K562 (cell line): ENCODE results near the gene ESD. TPM values are rescaled to one million over a fixed set of nuclear protein-coding genes. Genes with fewer than 3 reads are reported as not detected.

Source experiments
- BRCA1 ChIP-seq, 2 experiments: fragments of 450-650 bp in 1 of 2; sonication (generic) in 1 of 2; formaldehyde crosslinking in 1 of 2; IDR thresholded peaks; 2 replicates each; pipeline versions ENCODE4 v1.5.0 to v1.6.1; 2017 to 2020; ENCODE audit warnings: mild to moderate bottlenecking in 1 of 2, missing genetic modification reagents in 1 of 2
- C11orf30 ChIP-seq: fragments of 450-650 bp; IDR thresholded peaks from 2 replicates; pipeline ENCODE4 v1.6.1; 2016; ENCODE audit warnings: low read depth, mild to moderate bottlenecking
- CEBPB ChIP-seq: fragments of 450-650 bp; IDR thresholded peaks from 2 replicates; pipeline ENCODE4 v1.6.1; 2016; ENCODE audit warnings: missing genetic modification characterization, missing compliant biosample characterization
- CHD2 ChIP-seq: IDR thresholded peaks from 2 replicates; pipeline ENCODE4 v1.6.1; 2011; ENCODE audit warnings: low read depth, low read length
- DLX4 ChIP-seq: fragments of 250-450 bp; sonication (Bioruptor Pico); IDR thresholded peaks from 2 replicates; pipeline ENCODE4 v1.6.1; 2021; ENCODE audit warnings: mild to moderate bottlenecking
- FOS ChIP-seq: IDR thresholded peaks from 3 replicates; pipeline ENCODE4 v1.6.1; 2011; ENCODE audit not compliant: insufficient read length; ENCODE audit errors: extremely low read depth
- GTF2B ChIP-seq: IDR thresholded peaks from 2 replicates; pipeline ENCODE4 v1.6.1; 2011; ENCODE audit not compliant: insufficient read length; ENCODE audit errors: extremely low read depth
- HDGF ChIP-seq: fragments of 450-650 bp; IDR thresholded peaks from 2 replicates; pipeline ENCODE4 v1.6.1; 2016
- HINFP ChIP-seq: fragments of 450-650 bp; conservative IDR thresholded peaks from 2 replicates; pipeline ENCODE4 v1.6.1; 2016; ENCODE audit warnings: missing genetic modification characterization, low read depth, mild to moderate bottlenecking, control low read depth, missing compliant biosample characterization
- KDM2B ChIP-seq: fragments of 250-450 bp; sonication (Bioruptor Pico); IDR thresholded peaks from 2 replicates; pipeline ENCODE4 v1.8.0; 2021; ENCODE audit warnings: mild to moderate bottlenecking, moderate library complexity
- MLLT1 ChIP-seq, 2 experiments: fragments of 450-650 bp; IDR thresholded peaks; 2 replicates each; pipeline ENCODE4 v1.6.1; 2016
- NR2C2 ChIP-seq, 2 experiments: fragments of 200-800 bp in 1 of 2; sonication (Bioruptor generic) in 1 of 2; sonication (generic) in 1 of 2; formaldehyde crosslinking in 1 of 2; IDR thresholded peaks; 2 replicates each; pipeline versions ENCODE4 v1.6.1 to v1.8.0; 2016 to 2022; ENCODE audit warnings: mild to moderate bottlenecking in 1 of 2, missing compliant biosample characterization in 1 of 2, missing genetic modification characterization in 1 of 2, missing genetic modification reagents in 1 of 2
- RBFOX2 ChIP-seq: fragments of 200-400 bp; formaldehyde crosslinking; IDR thresholded peaks from 2 replicates; pipeline ENCODE4 v1.6.1; 2017; ENCODE audit warnings: low read depth, mild to moderate bottlenecking, low read length, moderate library complexity
- SRF ChIP-seq, 2 experiments: fragments of 250-450, 450-650 bp in 1 of 2; sonication (Bioruptor Pico) in 1 of 2; sonication (generic) in 1 of 2; formaldehyde crosslinking; IDR thresholded peaks; 2 replicates each; pipeline versions ENCODE4 v1.5.0 to v1.5.1; 2020 to 2022; ENCODE audit warnings: mild to moderate bottlenecking in 1 of 2, missing genetic modification reagents in 1 of 2
- TEAD4 ChIP-seq, 2 experiments: sonication (generic) in 1 of 2; formaldehyde crosslinking in 1 of 2; IDR thresholded peaks; 2 replicates each; pipeline versions ENCODE4 v1.6.1 to v1.8.0; 2012 to 2022; ENCODE audit warnings: borderline replicate concordance in 1 of 2, inconsistent platforms in 1 of 2, low read length in 1 of 2, mild to moderate bottlenecking in 1 of 2, missing genetic modification reagents in 1 of 2
- TGIF2 ChIP-seq: sonication (generic); formaldehyde crosslinking; IDR thresholded peaks from 2 replicates; pipeline ENCODE4 v1.8.1; 2022; ENCODE audit warnings: mild to moderate bottlenecking, missing genetic modification reagents, moderate library complexity
- ZBTB9 ChIP-seq: fragments of 450-650 bp; formaldehyde crosslinking; IDR thresholded peaks from 2 replicates; pipeline ENCODE4 v1.4.0; 2020; ENCODE audit warnings: mild to moderate bottlenecking, moderate library complexity
- ZC3H8 ChIP-seq: fragments of 450-650 bp; IDR thresholded peaks from 2 replicates; pipeline ENCODE4 v1.6.1; 2017
- ZNF12 ChIP-seq: sonication (generic); formaldehyde crosslinking; IDR thresholded peaks from 2 replicates; pipeline ENCODE4 v1.4.0; 2020; ENCODE audit warnings: mild to moderate bottlenecking, missing genetic modification reagents
- ZNF197 ChIP-seq: fragments of 200-800 bp; sonication (Bioruptor generic); IDR thresholded peaks from 2 replicates; pipeline ENCODE4 v1.6.1; 2016; ENCODE audit warnings: low read depth, missing genetic modification characterization, missing compliant biosample characterization
- ZNF217 ChIP-seq: sonication (generic); formaldehyde crosslinking; IDR thresholded peaks from 2 replicates; pipeline ENCODE4 v1.8.0; 2022; ENCODE audit warnings: mild to moderate bottlenecking, missing genetic modification reagents
- ZNF668 ChIP-seq: fragments of 250-450 bp; sonication (Bioruptor Pico); IDR thresholded peaks from 2 replicates; pipeline ENCODE4 v1.8.0; 2022; ENCODE audit warnings: mild to moderate bottlenecking, inconsistent platforms
- polyA plus RNA-seq, 8 experiments: library from polyadenylated mRNA; depleted of rRNA in 4 of 8; stranded (reverse) in 5 of 8; unstranded in 3 of 8; fragments of >200 nt; fragmentation: Nextera tagmentation in 2 of 8; fragmentation: Illumina TruSeq in 1 of 8; extraction: Ambion mirVana in 2 of 8; extraction: Trizol in 1 of 8; gene quantifications; 2 replicates each; pipeline versions ENCODE4 v1.2.1 to v1.2.3, GENCODE V29; 2011 to 2014; ENCODE audit warnings: inconsistent platforms in 1 of 8, missing spikeins in 1 of 8
- total RNA-seq, 7 experiments: library from RNA; depleted of rRNA in 6 of 7; stranded (reverse); fragments of >200 nt in 6 of 7; fragmentation: Illumina TruSeq in 2 of 7; extraction: Trizol in 2 of 7; gene quantifications; 2 replicates each; pipeline versions ENCODE4 v1.2.1 to v1.2.3, GENCODE V29; 2011 to 2021; ENCODE audit warnings: low replicate concordance in 1 of 7

The ESD gene
- total and polyA plus RNA-seq, 9 of the 15 experiments (the other 6 are each of a cell fraction or from before 2014, with no cell fraction given), result 88.9 to 402 (median 232) TPM

- no peak for TF ChIP-seq ZNF197
- peak; percentile 90 for TF ChIP-seq HINFP (tag)
- no peak for TF ChIP-seq ZNF12
- TF ChIP-seq BRCA1 (IDR thresholded peaks at IDR 0.05), result no peak
- no peak for TF ChIP-seq BRCA1 (CRISPR knock-in tag; IDR thresholded peaks at IDR 0.05)
- no peak for TF ChIP-seq ZC3H8
- no peak for TF ChIP-seq TEAD4 (IDR thresholded peaks at IDR 0.05; ENCODE audit: low read length)
- TF ChIP-seq TEAD4 (CRISPR knock-in tag; IDR thresholded peaks at IDR 0.05; ENCODE audit: borderline replicate concordance), result no peak
- TF ChIP-seq FOS, result no peak
- TF ChIP-seq HDGF, result no peak
- no peak for TF ChIP-seq ZNF668
- TF ChIP-seq ZNF217 (CRISPR knock-in tag), result no peak
- TF ChIP-seq MLLT1 (IDR thresholded peaks at IDR 0.05), result no peak
- no peak for TF ChIP-seq C11orf30
- no peak for TF ChIP-seq TGIF2 (CRISPR knock-in tag)
- TF ChIP-seq KDM2B (CRISPR knock-in tag), result no peak
- no peak for TF ChIP-seq SRF (CRISPR knock-in tag; IDR thresholded peaks at IDR 0.05)
- TF ChIP-seq NR2C2 (CRISPR knock-in tag; IDR thresholded peaks at IDR 0.05), result no peak; the same call in 1 of the 2 replicates
- peak; percentile 62 for TF ChIP-seq NR2C2 (tag; IDR thresholded peaks at IDR 0.05)
- TF ChIP-seq ZBTB9, result no peak
- peak; percentile 83 for TF ChIP-seq CHD2
- no peak for TF ChIP-seq DLX4
- peak; percentile 9 for TF ChIP-seq GTF2B
- TF ChIP-seq RBFOX2, result peak; percentile 91
- TF ChIP-seq CEBPB (tag), result no peak
These were observed at the start of gene ESD (continued) for GRCh38 chr13:46796515-46797474.
